ENCODE data around the gene PPP1R17.

Gene PPP1R17

DNA sequence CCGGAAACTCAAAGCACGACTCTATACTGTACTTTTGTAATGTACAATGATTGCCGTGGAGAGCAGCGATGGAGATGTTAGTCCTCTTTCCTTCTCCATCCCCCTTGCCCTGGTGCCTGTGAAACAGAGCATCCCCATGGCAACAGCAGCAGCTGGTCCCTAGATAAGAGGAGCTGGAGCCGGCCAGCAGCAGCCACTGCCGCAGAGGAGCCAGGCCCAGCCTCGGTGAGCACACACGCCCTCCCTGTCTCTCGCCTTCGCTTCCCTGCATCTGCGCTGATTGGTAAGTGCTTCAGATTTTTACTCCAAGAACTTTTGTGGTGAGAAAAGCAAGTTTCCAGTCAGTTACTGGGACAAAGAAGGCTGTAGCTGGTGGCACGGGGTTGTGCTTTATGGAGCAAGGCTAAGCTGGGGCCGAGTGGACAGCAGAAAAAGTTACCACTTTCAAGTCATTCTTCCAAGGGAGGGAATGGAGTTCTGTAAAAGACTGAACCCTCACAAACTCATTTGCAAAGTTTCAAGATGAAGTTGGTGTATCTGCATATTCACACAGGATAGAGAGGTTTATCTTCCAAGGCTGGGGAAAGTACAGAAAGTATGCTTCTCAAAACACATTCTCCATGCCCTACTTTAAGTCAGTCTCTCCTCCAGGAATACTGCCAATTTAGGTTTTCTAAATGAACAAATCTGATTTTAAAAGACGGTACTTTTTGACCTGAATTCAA lies at the start of gene PPP1R17:
Gene PPP1R17 (plus strand): TSS at position 192 of the 725 bp plus-strand sequence. CDS start 5,227 bp downstream, outside the sequence.
- H3K4me3 ChIP-seq (ENCODE audit: low read length) = no peak within 1 kb of the TSS
- TF ChIP-seq, protein P1, sequence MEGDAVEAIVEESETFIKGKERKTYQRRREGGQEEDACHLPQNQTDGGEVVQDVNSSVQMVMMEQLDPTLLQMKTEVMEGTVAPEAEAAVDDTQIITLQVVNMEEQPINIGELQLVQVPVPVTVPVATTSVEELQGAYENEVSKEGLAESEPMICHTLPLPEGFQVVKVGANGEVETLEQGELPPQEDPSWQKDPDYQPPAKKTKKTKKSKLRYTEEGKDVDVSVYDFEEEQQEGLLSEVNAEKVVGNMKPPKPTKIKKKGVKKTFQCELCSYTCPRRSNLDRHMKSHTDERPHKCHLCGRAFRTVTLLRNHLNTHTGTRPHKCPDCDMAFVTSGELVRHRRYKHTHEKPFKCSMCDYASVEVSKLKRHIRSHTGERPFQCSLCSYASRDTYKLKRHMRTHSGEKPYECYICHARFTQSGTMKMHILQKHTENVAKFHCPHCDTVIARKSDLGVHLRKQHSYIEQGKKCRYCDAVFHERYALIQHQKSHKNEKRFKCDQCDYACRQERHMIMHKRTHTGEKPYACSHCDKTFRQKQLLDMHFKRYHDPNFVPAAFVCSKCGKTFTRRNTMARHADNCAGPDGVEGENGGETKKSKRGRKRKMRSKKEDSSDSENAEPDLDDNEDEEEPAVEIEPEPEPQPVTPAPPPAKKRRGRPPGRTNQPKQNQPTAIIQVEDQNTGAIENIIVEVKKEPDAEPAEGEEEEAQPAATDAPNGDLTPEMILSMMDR (conservative IDR thresholded peaks at IDR 0.05; ENCODE audit: low read depth, low read length) = no peak
- no peak for DNase-seq (ENCODE audit: low read depth)

GRCh38 chr7:31640381-31640780 lies 46.6 kb upstream of the PPP1R17 start:
- TF ChIP-seq, protein P1 (conservative IDR thresholded peaks at IDR 0.05; ENCODE audit: low read depth, low read length) = no peak
- no peak for DNase-seq (ENCODE audit: low read depth)
- H3K4me3 ChIP-seq (ENCODE audit: low read length) = no peak overlapping the region

GRCh38 chr7:31642681-31643115 lies 44.3 kb upstream of the PPP1R17 start:
- H3K4me3 ChIP-seq (ENCODE audit: low read length) = no peak overlapping the region
- DNase-seq (ENCODE audit: low read depth) = no peak
- TF ChIP-seq, protein P1 (conservative IDR thresholded peaks at IDR 0.05; ENCODE audit: low read depth, low read length) = no peak

DNA sequence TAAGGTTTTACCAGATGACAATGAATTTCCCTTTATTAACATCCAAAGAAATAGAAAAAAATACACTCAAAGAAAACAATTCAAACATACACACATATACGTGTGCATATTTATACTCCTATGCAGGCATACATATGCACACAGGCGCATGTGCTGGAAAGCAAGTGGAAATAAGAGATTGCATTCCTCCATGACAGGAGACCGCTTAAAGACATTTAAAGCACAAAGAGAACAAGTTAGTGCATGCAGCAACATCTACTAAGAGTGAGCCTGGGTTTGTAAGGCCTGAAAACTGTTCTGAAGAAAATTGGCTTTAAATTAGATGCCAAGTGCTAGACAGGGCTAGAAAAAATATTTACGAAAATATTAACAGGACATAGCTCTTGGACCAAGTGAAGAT lies 40.1 kb upstream of the PPP1R17 start:
- no peak for DNase-seq (ENCODE audit: low read depth)
- TF ChIP-seq, protein P1 (conservative IDR thresholded peaks at IDR 0.05; ENCODE audit: low read depth, low read length) = no peak
- no peak overlapping the region for H3K4me3 ChIP-seq (ENCODE audit: low read length)

GRCh38 chr7:31647511-31647910 lies 39.5 kb upstream of the PPP1R17 start:
- no peak for DNase-seq (ENCODE audit: low read depth)
- TF ChIP-seq, protein P1 (conservative IDR thresholded peaks at IDR 0.05; ENCODE audit: low read depth, low read length) = no peak
- no peak overlapping the region for H3K4me3 ChIP-seq (ENCODE audit: low read length)

- TF ChIP-seq, protein P1 (conservative IDR thresholded peaks at IDR 0.05; ENCODE audit: low read depth, low read length) = peak; percentile 46
- no peak overlapping the region for H3K4me3 ChIP-seq (ENCODE audit: low read length)
- no peak for DNase-seq (ENCODE audit: low read depth)
Observed at GRCh38 chr7:31648288-31648687, 38.7 kb upstream of the PPP1R17 start.

- DNase-seq (ENCODE audit: low read depth) = no peak
- H3K4me3 ChIP-seq (ENCODE audit: low read length) = no peak overlapping the region
- TF ChIP-seq, protein P1 (conservative IDR thresholded peaks at IDR 0.05; ENCODE audit: low read depth, low read length) = no peak
Observed at GRCh38 chr7:31648880-31649279, 38.1 kb upstream of the PPP1R17 start.

All from retinal pigment epithelial cell (primary cell).